Hypothalamus (tissue), 51 donors: ENCODE measurements around the gene ERCC5.

Experiments
- DNase-seq, 51 donors: peaks; one replicate each; lab custom pipeline; 2025; lab: John Stamatoyannopoulos, UW

Gene ERCC5

GRCh38 chr13:102914339-102914930 is 68.6 kb downstream of the ERCC5 start:
- DNase-seq = no peak

- no peak for DNase-seq
Observed at GRCh38 chr13:102915393-102915930, 69.6 kb downstream of the ERCC5 start.

DNA sequence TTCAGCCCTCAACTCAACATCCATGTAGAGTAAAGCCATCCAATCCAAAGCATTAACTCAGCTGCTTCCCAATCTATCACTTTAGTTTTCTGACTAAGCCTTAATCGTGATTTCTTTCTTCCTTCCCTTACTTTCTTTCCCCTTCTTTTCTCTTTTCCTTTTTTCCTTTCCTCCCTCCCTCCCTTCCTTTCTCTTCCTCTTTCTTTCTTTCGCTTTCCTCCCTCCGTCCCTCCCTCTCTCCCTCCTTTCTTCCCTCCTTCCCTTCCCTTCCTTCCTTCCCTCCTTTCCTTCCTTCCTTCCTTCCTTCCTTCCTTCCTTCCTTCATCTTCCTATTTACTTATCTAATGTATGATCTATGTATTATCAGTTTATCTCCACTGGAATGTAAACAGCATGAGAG is 71.2 kb downstream of the ERCC5 start:
- DNase-seq = no peak

- DNase-seq = no peak
Observed at GRCh38 chr13:102922184-102922583, 76.4 kb downstream of the ERCC5 start.
